ENCODE data around the gene PADI3.

GRCh38 chr1:17315542-17316130 is 66.7 kb downstream of the PADI3 start:
- TF ChIP-seq POLR2A (IDR thresholded peaks at IDR 0.05): no peak
- TF ChIP-seq EP300 (IDR thresholded peaks at IDR 0.05): no peak
- TF ChIP-seq, protein P1, sequence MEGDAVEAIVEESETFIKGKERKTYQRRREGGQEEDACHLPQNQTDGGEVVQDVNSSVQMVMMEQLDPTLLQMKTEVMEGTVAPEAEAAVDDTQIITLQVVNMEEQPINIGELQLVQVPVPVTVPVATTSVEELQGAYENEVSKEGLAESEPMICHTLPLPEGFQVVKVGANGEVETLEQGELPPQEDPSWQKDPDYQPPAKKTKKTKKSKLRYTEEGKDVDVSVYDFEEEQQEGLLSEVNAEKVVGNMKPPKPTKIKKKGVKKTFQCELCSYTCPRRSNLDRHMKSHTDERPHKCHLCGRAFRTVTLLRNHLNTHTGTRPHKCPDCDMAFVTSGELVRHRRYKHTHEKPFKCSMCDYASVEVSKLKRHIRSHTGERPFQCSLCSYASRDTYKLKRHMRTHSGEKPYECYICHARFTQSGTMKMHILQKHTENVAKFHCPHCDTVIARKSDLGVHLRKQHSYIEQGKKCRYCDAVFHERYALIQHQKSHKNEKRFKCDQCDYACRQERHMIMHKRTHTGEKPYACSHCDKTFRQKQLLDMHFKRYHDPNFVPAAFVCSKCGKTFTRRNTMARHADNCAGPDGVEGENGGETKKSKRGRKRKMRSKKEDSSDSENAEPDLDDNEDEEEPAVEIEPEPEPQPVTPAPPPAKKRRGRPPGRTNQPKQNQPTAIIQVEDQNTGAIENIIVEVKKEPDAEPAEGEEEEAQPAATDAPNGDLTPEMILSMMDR (IDR thresholded peaks at IDR 0.05): no peak
- TF ChIP-seq POLR2AphosphoS5 (IDR thresholded peaks at IDR 0.05): no peak
